Activated B cell treated with CpG ODN at 0.5 μM for 24 hours (primary cell): ENCODE measurements around the gene SH3RF1. TPM values are rescaled to one million over a fixed set of nuclear protein-coding genes. Genes with fewer than 3 reads are reported as not detected.

ENCODE experiments used
- ATAC-seq: fragments of 200-7000 bp; cut with Tn5 transposase; one replicate; pipeline ENCODE4 v1.10.0; 2021; ENCODE audit warnings: low read depth, mild to moderate bottlenecking, moderate library complexity
- CTCF ChIA-PET: fragments of 350-600 bp; sonication (Branson Sonifier 250); formaldehyde crosslinking; loops from one replicate; lab custom pipeline; 2021; ENCODE audit warnings: antibody characterized with exemption; lab: Charles Lee
- POLR2A ChIA-PET: fragments of 350-600 bp; sonication (Branson Sonifier 250); formaldehyde crosslinking; loops from one replicate; lab custom pipeline; 2021; ENCODE audit warnings: antibody characterized with exemption; lab: Charles Lee
- DNase-seq: peaks from one replicate; pipeline ENCODE4 v3.0.0; 2022
- H3K27ac Mint-ChIP-seq: one replicate; pipeline ENCODE4 v1.8.0; 2020; ENCODE audit warnings: mixed read lengths
- H3K27me3 Mint-ChIP-seq: one replicate; pipeline ENCODE4 v1.8.0; 2021; ENCODE audit warnings: mixed read lengths
- H3K36me3 Mint-ChIP-seq: one replicate; pipeline ENCODE4 v1.8.0; 2021; ENCODE audit warnings: low read depth, mixed read lengths
- H3K4me1 Mint-ChIP-seq: one replicate; pipeline ENCODE4 v1.8.0; 2021; ENCODE audit warnings: mixed read lengths
- H3K4me3 Mint-ChIP-seq: one replicate; pipeline ENCODE4 v1.8.0; 2020; ENCODE audit warnings: mild to moderate bottlenecking, mixed read lengths
- H3K9me3 Mint-ChIP-seq: one replicate; pipeline ENCODE4 v1.8.0; 2020; ENCODE audit warnings: mixed read lengths
- intact Hi-C: fragments of 100-400 bp; cut with micrococcal nuclease; formaldehyde crosslinking; loops from one replicate; pipeline ENCODE4 v1.15.1; 2024
- total RNA-seq: library from RNA; stranded (reverse); gene quantifications from 2 replicates; pipeline ENCODE4 v1.2.3, GENCODE V29; 2022
- TF ChIP-seq, protein P1 (sequence below): fragments of 200-600 bp; IDR thresholded peaks from one replicate; pipeline ENCODE4 v1.8.0; 2022; ENCODE audit warnings: antibody characterized with exemption, mild to moderate bottlenecking

Gene SH3RF1
- total RNA-seq, 1 donor from 2014 or later, result 7.1 TPM

DNA sequence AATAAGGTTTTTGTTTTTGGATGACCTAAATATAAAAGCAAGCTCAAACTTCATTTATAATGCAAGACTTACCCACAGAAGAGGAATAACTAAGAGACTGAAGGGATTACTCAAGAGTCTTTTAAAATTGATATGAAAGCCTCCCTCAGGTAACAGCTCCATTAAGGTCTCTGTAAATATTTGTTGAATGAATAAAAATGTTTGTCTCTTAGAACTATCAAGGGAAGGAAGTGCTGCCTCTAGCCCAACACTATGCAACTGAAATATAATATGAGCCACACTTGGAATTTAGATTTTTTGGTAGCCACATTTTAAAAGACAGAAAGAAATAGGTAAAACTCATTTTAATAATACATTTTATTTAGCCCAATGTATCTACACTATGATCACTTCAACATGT, 127.8 kb downstream of the SH3RF1 start:
- CTCF ChIA-PET, result interaction anchor here (0.6 kb wide), 1 partner anchor 425 kb away, joined by 3 read pairs; no protein-coding TSS in a partner anchor
- H3K27ac Mint-ChIP-seq, result no peak overlapping the region

DNA sequence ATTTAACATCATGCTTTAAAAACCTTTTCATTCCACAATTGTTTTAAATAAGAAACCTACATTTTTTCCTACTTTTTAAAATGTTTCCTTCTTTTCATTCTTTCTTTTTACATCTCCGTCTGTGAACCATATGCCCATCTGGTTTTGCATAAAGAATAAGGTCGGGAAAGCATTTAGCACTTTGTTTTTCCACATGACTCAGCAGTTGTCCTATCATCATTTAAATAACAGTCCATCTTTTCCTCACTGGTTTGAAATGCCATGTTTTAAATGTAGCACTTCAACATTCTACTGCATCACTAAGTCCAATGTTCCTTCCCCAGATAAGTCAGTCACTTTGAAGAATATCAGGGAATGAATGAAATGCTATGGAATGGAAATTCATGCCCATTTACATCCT, 128.4 kb downstream of the SH3RF1 start:
- DNase-seq (no peak), ATAC-seq (no peak)
- Mint-ChIP-seq H3K4me3 (no peak overlapping the region), H3K27ac (no peak overlapping the region), H3K27me3 (no peaks in the 10 kb centered on the region), H3K4me1 (no peaks in the 10 kb centered on the region), H3K9me3 (no peaks in the 10 kb centered on the region), H3K36me3 (no peaks in the 10 kb centered on the region)
- ChIA-PET POLR2A (no interaction called here), CTCF (interaction anchor here (0.6 kb wide), 1 partner anchor 425 kb away, joined by 3 read pairs; no protein-coding TSS in a partner anchor)
- intact Hi-C loops, result no loop called here
- TF ChIP-seq, protein P1, sequence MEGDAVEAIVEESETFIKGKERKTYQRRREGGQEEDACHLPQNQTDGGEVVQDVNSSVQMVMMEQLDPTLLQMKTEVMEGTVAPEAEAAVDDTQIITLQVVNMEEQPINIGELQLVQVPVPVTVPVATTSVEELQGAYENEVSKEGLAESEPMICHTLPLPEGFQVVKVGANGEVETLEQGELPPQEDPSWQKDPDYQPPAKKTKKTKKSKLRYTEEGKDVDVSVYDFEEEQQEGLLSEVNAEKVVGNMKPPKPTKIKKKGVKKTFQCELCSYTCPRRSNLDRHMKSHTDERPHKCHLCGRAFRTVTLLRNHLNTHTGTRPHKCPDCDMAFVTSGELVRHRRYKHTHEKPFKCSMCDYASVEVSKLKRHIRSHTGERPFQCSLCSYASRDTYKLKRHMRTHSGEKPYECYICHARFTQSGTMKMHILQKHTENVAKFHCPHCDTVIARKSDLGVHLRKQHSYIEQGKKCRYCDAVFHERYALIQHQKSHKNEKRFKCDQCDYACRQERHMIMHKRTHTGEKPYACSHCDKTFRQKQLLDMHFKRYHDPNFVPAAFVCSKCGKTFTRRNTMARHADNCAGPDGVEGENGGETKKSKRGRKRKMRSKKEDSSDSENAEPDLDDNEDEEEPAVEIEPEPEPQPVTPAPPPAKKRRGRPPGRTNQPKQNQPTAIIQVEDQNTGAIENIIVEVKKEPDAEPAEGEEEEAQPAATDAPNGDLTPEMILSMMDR, result no peak

More for the DNA sequence above, 127.8 kb downstream of the SH3RF1 start:
- no peak for DNase-seq
- Mint-ChIP-seq H3K4me3 (no peak overlapping the region), H3K4me1 (no peaks in the 10 kb centered on the region), H3K36me3 (no peaks in the 10 kb centered on the region), H3K27me3 (no peaks in the 10 kb centered on the region), H3K9me3 (no peaks in the 10 kb centered on the region)
- no peak for ATAC-seq
- POLR2A ChIA-PET, result no interaction called here
- TF ChIP-seq, protein P1, result no peak
- intact Hi-C loops, result no loop called here

DNA sequence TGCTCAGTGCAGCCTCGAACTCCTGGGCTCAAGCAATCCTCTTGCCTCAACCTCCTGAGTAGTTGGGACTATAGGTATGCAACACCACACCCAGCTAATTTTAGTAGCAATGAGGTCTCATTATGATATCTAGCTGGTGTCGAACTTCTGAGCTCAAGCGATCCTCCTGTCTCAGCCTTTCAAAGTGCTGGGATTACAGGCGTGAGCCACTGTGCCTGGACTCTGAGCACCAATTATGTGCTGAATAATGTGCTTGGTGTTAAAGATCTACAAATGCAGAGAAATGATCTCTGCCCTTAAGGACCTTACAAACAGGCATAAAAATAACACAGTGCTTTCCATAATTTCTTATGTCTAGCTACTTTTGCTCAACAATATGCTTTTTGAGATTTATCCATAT, 131.7 kb downstream of the SH3RF1 start:
- no peak overlapping the region for H3K27ac Mint-ChIP-seq
- CTCF ChIA-PET, result no interaction called here
- TF ChIP-seq, protein P1, result no peak

DNA sequence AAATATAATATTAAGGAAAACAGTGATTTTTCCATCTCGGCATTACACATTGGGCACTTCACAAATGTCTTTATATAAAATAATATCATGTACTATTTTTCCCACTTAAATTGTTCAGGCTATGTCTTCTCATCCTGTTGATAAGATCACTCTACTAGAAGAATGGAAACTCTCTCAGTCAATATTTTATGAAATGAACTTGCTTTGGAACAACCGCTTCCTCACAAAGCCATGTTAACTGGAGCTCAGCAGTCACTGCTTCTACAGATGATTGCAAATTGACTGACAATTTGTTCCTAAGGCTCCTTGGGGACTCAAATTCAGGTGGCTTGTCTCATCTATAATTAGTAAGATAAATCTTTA, 133.2 kb downstream of the SH3RF1 start:
- H3K27me3 Mint-ChIP-seq, result no peaks in the 10 kb centered on the region
- intact Hi-C loops, result no loop called here
- H3K4me3 Mint-ChIP-seq, result no peak overlapping the region

More for the DNA sequence above, 131.7 kb downstream of the SH3RF1 start:
- Mint-ChIP-seq H3K27me3 (no peaks in the 10 kb centered on the region), H3K4me3 (no peak overlapping the region), H3K36me3 (peaks cover 10% of the 10 kb centered on the region), H3K9me3 (no peaks in the 10 kb centered on the region), H3K4me1 (no peaks in the 10 kb centered on the region)
- ATAC-seq (no peak), DNase-seq (no peak)
- intact Hi-C loops, result no loop called here
- POLR2A ChIA-PET, result no interaction called here

DNA sequence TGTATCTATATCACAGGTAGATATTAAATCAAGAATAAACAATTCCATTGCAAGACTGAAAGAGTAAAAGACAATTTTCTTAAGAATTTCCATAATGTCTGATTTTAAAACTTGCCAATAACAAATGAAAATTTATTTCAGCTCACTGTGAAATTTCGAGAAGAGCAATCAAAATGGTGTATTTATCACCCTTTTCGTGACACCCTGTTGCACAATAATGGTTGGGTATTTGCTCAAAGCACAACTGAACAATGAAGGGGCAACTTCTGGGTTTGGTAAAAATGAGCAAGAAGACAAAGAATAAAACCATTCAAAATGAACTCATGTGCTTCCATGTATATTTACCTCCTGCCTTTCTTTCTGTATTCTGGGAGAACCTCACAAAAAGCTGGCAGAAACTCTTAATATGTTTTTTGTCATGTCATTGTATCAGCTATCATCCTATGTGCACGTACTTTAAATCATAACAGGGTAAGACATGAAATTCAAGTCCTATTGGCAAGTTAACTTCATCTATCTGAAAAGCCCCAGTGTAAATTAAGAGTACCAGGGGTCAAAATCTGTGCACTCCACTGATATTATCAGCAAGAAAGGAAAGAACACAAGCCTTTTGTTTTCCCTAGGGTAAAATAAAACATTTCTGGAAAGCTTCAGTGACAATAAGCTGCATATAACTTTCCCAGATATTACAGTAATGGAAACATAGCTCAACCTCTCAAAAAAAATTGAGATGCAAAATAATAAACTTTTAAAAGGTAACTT, 133.8 kb downstream of the SH3RF1 start:
- Mint-ChIP-seq H3K27me3 (no peaks in the 10 kb centered on the region), H3K9me3 (no peaks in the 10 kb centered on the region), H3K27ac (no peak overlapping the region), H3K36me3 (peaks cover 16% of the 10 kb centered on the region), H3K4me3 (no peak overlapping the region), H3K4me1 (no peaks in the 10 kb centered on the region)
- TF ChIP-seq, protein P1, result no peak
- intact Hi-C loops, result no loop called here
- POLR2A ChIA-PET, result no interaction called here
- CTCF ChIA-PET, result no interaction called here
- DNase-seq (no peak), ATAC-seq (no peak)

More for the DNA sequence above, 133.2 kb downstream of the SH3RF1 start:
- ATAC-seq (no peak), DNase-seq (no peak)
- no peaks in the 10 kb centered on the region for H3K9me3 Mint-ChIP-seq
- ChIA-PET CTCF (no interaction called here), POLR2A (no interaction called here)
- no peak overlapping the region for H3K27ac Mint-ChIP-seq
- peaks cover 14% of the 10 kb centered on the region for H3K36me3 Mint-ChIP-seq
- H3K4me1 Mint-ChIP-seq, result no peaks in the 10 kb centered on the region
- TF ChIP-seq, protein P1, result no peak
